Measurements from ENCODE around the gene ALDH3A1.

Gene ALDH3A1

GRCh38 chr17:19702217-19702641 lies 45.9 kb downstream of the ALDH3A1 start:
- DNase-seq, result no peak
